Karpas-422 (cell line): ENCODE measurements around the gene CSNK1D. TPM values are rescaled to one million over a fixed set of nuclear protein-coding genes. Genes with fewer than 3 reads are reported as not detected.

Experiments
- DNase-seq: peaks from one replicate; pipeline ENCODE4 v3.0.0-alpha.2; 2015
- H2AFZ ChIP-seq: fragments of 200-600 bp; sonication (generic); 2 replicates; pipeline ENCODE4 v1.6.1; 2014; ENCODE audit warnings: antibody characterized with exemption, low read length, mixed read lengths
- H3K27ac ChIP-seq: fragments of 200-600 bp; sonication (generic); 2 replicates; pipeline ENCODE4 v1.5.1; 2014; ENCODE audit warnings: mild to moderate bottlenecking, low read length, moderate library complexity
- H3K27me3 ChIP-seq: fragments of 200-600 bp; sonication (generic); 2 replicates; pipeline ENCODE4 v1.6.1; 2014; ENCODE audit warnings: low read length, mixed read lengths
- H3K36me3 ChIP-seq: fragments of 200-600 bp; sonication (generic); 2 replicates; pipeline ENCODE4 v1.6.1; 2014; ENCODE audit warnings: low read length, mixed read lengths; ENCODE audit not compliant: insufficient read depth
- H3K4me1 ChIP-seq: fragments of 200-600 bp; sonication (generic); 2 replicates; pipeline ENCODE4 v1.6.1; 2014; ENCODE audit warnings: mild to moderate bottlenecking, low read length, mixed read lengths
- H3K4me2 ChIP-seq: fragments of 200-600 bp; sonication (generic); 2 replicates; pipeline ENCODE4 v1.6.1; 2014; ENCODE audit warnings: low read length, low read depth, mild to moderate bottlenecking; ENCODE audit not compliant: poor library complexity, severe bottlenecking
- H3K4me3 ChIP-seq: fragments of 200-600 bp; sonication (generic); 2 replicates; pipeline ENCODE4 v1.5.1; 2014; ENCODE audit warnings: mild to moderate bottlenecking, antibody characterized with exemption, low read length, mixed read lengths
- H3K79me2 ChIP-seq: fragments of 200-600 bp; sonication (generic); 2 replicates; pipeline ENCODE4 v1.6.1; 2014; ENCODE audit warnings: mild to moderate bottlenecking, low read length, mixed read lengths
- H3K9ac ChIP-seq: fragments of 200-600 bp; sonication (generic); 2 replicates; pipeline ENCODE4 v1.6.0; 2014; ENCODE audit warnings: low read length
- H3K9me2 ChIP-seq: fragments of 200-600 bp; sonication (generic), shearing (Covaris generic); replicated peaks from 2 replicates; pipeline ENCODE4 v1.6.0; 2014; ENCODE audit warnings: mild to moderate bottlenecking, low read length, moderate library complexity; ENCODE audit not compliant: insufficient read depth
- H3K9me3 ChIP-seq: fragments of 300-700, 200-600 bp; sonication (generic); 2 replicates; pipeline ENCODE4 v1.6.1; 2014; ENCODE audit warnings: low read length, mixed read lengths
- H4K20me1 ChIP-seq: fragments of 200-600 bp; sonication (generic); 2 replicates; pipeline ENCODE4 v1.6.1; 2014; ENCODE audit warnings: mild to moderate bottlenecking, antibody characterized with exemption, low read length, low read depth; ENCODE audit not compliant: insufficient read depth
- total RNA-seq: library from RNA; depleted of rRNA; stranded (reverse); fragments of >200 nt; shearing (Covaris generic); gene quantifications from 2 replicates; pipeline ENCODE4 v1.2.3, GENCODE V29; 2014; ENCODE audit warnings: low replicate concordance

Gene CSNK1D
- total RNA-seq, 1 experiment from 2014 or later, result 30.6 TPM

GRCh38 chr17:82232876-82233785 is 40.4 kb downstream of the CSNK1D start:
- no peaks in the 10 kb centered on the region for H3K36me3 ChIP-seq
- H3K4me3 ChIP-seq, result no peak overlapping the region
- no peak overlapping the region for H2AFZ ChIP-seq
- no peak overlapping the region for H3K4me2 ChIP-seq
- peaks cover 24% of the 10 kb centered on the region; the same call in 1 of the 2 replicates for H4K20me1 ChIP-seq
- no peak for DNase-seq
- no peak overlapping the region for H3K27ac ChIP-seq
- peaks cover 16% of the 10 kb centered on the region for H3K4me1 ChIP-seq
- H3K9ac ChIP-seq, result no peak overlapping the region
- no peaks in the 10 kb centered on the region for H3K79me2 ChIP-seq
- H3K9me2 ChIP-seq, result no peaks in the 10 kb centered on the region
- no peaks in the 10 kb centered on the region for H3K9me3 ChIP-seq
- H3K27me3 ChIP-seq, result no peaks in the 10 kb centered on the region

GRCh38 chr17:82232322-82232820 is 41.1 kb downstream of the CSNK1D start:
- no peak overlapping the region for H3K4me3 ChIP-seq
- no peak overlapping the region for H3K4me2 ChIP-seq
- H3K9me3 ChIP-seq, result no peaks in the 10 kb centered on the region
- no peak overlapping the region for H3K9ac ChIP-seq
- H2AFZ ChIP-seq, result no peak overlapping the region
- no peaks in the 10 kb centered on the region for H3K36me3 ChIP-seq
- H3K79me2 ChIP-seq, result no peaks in the 10 kb centered on the region
- no peaks in the 10 kb centered on the region for H3K9me2 ChIP-seq
- peaks cover 19% of the 10 kb centered on the region for H3K4me1 ChIP-seq
- H3K27me3 ChIP-seq, result no peaks in the 10 kb centered on the region
- DNase-seq, result no peak
- H3K27ac ChIP-seq, result no peak overlapping the region
- peaks cover 23% of the 10 kb centered on the region; the same call in 1 of the 2 replicates for H4K20me1 ChIP-seq

GRCh38 chr17:82231562-82232321 is 41.8 kb downstream of the CSNK1D start:
- Histone ChIP-seq H3K9me3 (no peaks in the 10 kb centered on the region), H3K4me2 (no peak overlapping the region), H3K27me3 (no peaks in the 10 kb centered on the region), H3K79me2 (no peaks in the 10 kb centered on the region), H3K9ac (no peak overlapping the region), H3K36me3 (no peaks in the 10 kb centered on the region), H3K27ac (no peak overlapping the region), H2AFZ (no peak overlapping the region), H3K4me3 (no peak overlapping the region), H3K4me1 (peaks cover 19% of the 10 kb centered on the region), H4K20me1 (peaks cover 21% of the 10 kb centered on the region; the same call in 1 of the 2 replicates), H3K9me2 (no peaks in the 10 kb centered on the region)
- DNase-seq, result no peak

- H3K27ac ChIP-seq, result no peak overlapping the region
- H3K36me3 ChIP-seq, result no peaks in the 10 kb centered on the region
- H3K79me2 ChIP-seq, result no peaks in the 10 kb centered on the region
- H3K4me3 ChIP-seq, result no peak overlapping the region
- no peak overlapping the region for H2AFZ ChIP-seq
- no peaks in the 10 kb centered on the region for H3K9me2 ChIP-seq
- no peak overlapping the region for H3K4me2 ChIP-seq
- H3K27me3 ChIP-seq, result no peaks in the 10 kb centered on the region
- DNase-seq, result no peak
- peaks cover 18% of the 10 kb centered on the region; the same call in 1 of the 2 replicates for H4K20me1 ChIP-seq
- peaks cover 19% of the 10 kb centered on the region for H3K4me1 ChIP-seq
- no peaks in the 10 kb centered on the region for H3K9me3 ChIP-seq
- no peak overlapping the region for H3K9ac ChIP-seq
Observed at GRCh38 chr17:82231312-82231561, 42.3 kb downstream of the CSNK1D start.

- H3K4me2 ChIP-seq, result no peak overlapping the region
- no peaks in the 10 kb centered on the region for H3K79me2 ChIP-seq
- no peak overlapping the region for H3K4me3 ChIP-seq
- no peak overlapping the region for H3K9ac ChIP-seq
- H3K9me2 ChIP-seq, result no peaks in the 10 kb centered on the region
- H2AFZ ChIP-seq, result no peak overlapping the region
- no peaks in the 10 kb centered on the region for H3K36me3 ChIP-seq
- no peak overlapping the region for H3K27ac ChIP-seq
- H3K27me3 ChIP-seq, result no peaks in the 10 kb centered on the region
- no peaks in the 10 kb centered on the region for H3K9me3 ChIP-seq
- H4K20me1 ChIP-seq, result peaks cover 14% of the 10 kb centered on the region; the same call in 1 of the 2 replicates
- DNase-seq, result no peak
- H3K4me1 ChIP-seq, result peaks cover 19% of the 10 kb centered on the region
Observed at GRCh38 chr17:82230609-82231311, 42.7 kb downstream of the CSNK1D start.

GRCh38 chr17:82229698-82230608 is 43.5 kb downstream of the CSNK1D start:
- no peak overlapping the region for H3K4me3 ChIP-seq

GRCh38 chr17:82228842-82229697 is 44.4 kb downstream of the CSNK1D start, which contains the start of gene SLC16A3:
TSS of gene SLC16A3 (plus strand) at chr17:82229042. CDS start at chr17:82236009, 6,967 bp downstream.
- no peak within 1 kb of the TSS for H3K27ac ChIP-seq
- peak within 1 kb of the TSS; percentile 25; the same call in 1 of the 2 replicates for H3K4me3 ChIP-seq
- no peaks in the 10 kb centered on the region for H3K79me2 ChIP-seq
- H3K36me3 ChIP-seq, result no peaks in the 10 kb centered on the region
- DNase-seq, result no peak
- H4K20me1 ChIP-seq, result no peaks in the 10 kb centered on the region
- H3K9ac ChIP-seq, result peak within 1 kb of the TSS; percentile 24; the same call in 1 of the 2 replicates
- H2AFZ ChIP-seq, result 0 out of 2 replicates have a peak within 1 kb of the TSS, but pooled peaks have one; percentile 9
- H3K9me3 ChIP-seq, result no peaks in the 10 kb centered on the region
- peaks cover 8% of the 10 kb centered on the region for H3K4me1 ChIP-seq
- H3K4me2 ChIP-seq, result peak within 1 kb of the TSS; percentile 47
- H3K27me3 ChIP-seq, result no peaks in the 10 kb centered on the region
- no peaks in the 10 kb centered on the region for H3K9me2 ChIP-seq

More at GRCh38 chr17:82229698-82230608, 43.5 kb downstream of the CSNK1D start:
- Histone ChIP-seq H2AFZ (no peak overlapping the region), H3K4me1 (peaks cover 17% of the 10 kb centered on the region), H3K9ac (no peak overlapping the region), H3K36me3 (no peaks in the 10 kb centered on the region), H3K27me3 (no peaks in the 10 kb centered on the region), H3K9me2 (no peaks in the 10 kb centered on the region), H3K27ac (no peak overlapping the region), H4K20me1 (peaks cover 7% of the 10 kb centered on the region; the same call in 1 of the 2 replicates), H3K79me2 (no peaks in the 10 kb centered on the region), H3K4me2 (no peak overlapping the region), H3K9me3 (no peaks in the 10 kb centered on the region)
- DNase-seq, result no peak
